Activated CD8-positive, alpha-beta memory T cell treated with anti-CD3 and anti-CD28 coated beads, Interleukin-2, amount 50 U/mL, for 1 hour (primary cell): ENCODE measurements around the gene SULT1A1.
"Not testable (repeated sequence)": the region's sequence is repeated elsewhere in the genome, so short reads cannot be mapped to it uniquely, and the experiment has no call there.

Source experiments
- DNase-seq: peaks from one replicate; pipeline ENCODE4 v3.0.0-alpha.2; 2020; ENCODE audit errors: extremely low read depth

SULT1A1 gene

GRCh38 chr16:28609631-28610594 lies at the start of gene SULT1A1:
SULT1A1 (minus strand) TSS chr16:28610044; CDS start chr16:28608855, 1,189 bp downstream.
- DNase-seq: no peak

DNA sequence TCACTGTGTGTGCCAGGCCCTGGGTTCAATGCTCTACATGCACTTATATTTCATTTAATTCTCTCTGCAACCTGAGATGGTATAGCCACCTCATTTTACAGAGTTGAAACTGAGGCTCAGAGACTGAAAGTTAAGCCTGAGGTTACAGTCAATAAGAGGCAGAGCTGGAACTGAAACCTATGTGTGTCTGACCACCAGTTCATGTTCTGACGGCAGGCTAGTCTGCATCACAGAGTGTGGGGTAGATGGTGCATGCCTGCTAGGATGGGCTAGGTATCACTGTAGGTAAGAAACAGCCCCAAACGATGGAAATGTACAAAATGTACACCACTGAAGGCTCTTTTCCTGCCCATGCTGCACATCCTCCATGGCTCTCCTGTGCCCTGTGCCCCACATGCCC lies 30.1 kb upstream of the SULT1A1 start:
- DNase-seq: not testable (repeated sequence)

- DNase-seq: not testable (repeated sequence)
These were observed 28.5 kb upstream of the SULT1A1 start for GRCh38 chr16:28638359-28638758.

- not testable (repeated sequence) for DNase-seq
These were observed 27.9 kb upstream of the SULT1A1 start, which contains the start of gene NPIPB8 for GRCh38 chr16:28637765-28638164. NPIPB8 (plus strand) TSS chr16:28638065; CDS start chr16:28638361, 296 bp downstream.

DNA sequence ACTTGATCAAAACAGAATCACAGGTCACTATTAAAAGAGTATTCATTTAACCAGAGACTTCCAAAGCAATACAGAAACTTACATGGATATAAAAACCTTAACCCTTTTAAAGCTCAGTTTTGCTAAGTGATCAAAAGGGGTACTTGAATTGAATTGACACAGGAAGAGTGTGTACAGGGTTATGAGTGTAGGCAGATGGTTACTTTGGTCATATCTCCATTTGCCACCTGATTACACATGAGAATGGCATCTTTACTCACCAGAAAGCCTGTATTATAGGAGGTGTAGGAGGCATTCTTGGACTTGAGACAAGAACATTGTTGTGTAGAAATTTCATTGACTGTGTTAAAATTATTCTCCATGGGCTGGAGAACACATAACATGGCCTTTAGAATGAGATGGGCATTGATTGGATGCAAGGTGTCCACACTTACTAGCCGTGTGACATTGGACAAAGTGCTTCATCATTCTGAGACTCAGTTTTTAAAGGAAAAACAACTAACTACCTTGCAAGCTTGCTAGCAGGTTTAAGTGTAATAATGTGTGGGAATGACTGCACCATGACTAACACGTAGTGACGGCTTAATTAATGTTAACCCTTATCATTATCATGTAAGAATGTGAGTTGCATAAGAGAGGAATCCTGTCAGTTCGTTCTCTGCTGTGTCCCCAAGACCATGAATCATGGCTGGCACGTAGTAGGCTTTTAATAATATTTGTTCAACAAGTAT lies 26.4 kb upstream of the SULT1A1 start:
- DNase-seq: not testable (repeated sequence)

DNA sequence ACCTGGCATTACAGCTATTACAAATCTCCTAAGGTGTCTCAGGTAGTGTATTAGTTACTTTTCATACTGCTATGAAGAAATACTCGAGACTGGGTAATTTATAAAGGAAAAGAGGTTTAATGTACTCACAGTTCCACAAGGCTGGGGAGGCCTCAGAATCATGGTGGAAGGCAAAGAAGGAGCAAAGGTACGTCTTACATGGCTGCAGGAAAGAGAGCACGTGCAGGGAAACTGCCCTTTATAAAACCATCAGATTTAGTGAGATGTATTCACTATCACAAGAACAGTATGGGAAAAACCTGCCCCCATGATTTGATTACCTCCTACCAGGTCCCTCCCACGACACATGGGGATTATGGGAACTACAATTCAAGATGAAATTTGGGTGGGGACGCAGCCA lies 21.1 kb upstream of the SULT1A1 start:
- DNase-seq: not testable (repeated sequence)

GRCh38 chr16:28623172-28623711 lies 13.4 kb upstream of the SULT1A1 start:
- DNase-seq: no peak

GRCh38 chr16:28622532-28623171 lies 12.8 kb upstream of the SULT1A1 start:
- DNase-seq: not testable (repeated sequence)

- no peak for DNase-seq
These were observed 11.8 kb upstream of the SULT1A1 start for GRCh38 chr16:28621481-28622155.

GRCh38 chr16:28620316-28620715 lies 10.5 kb upstream of the SULT1A1 start:
- DNase-seq: not testable (repeated sequence)

GRCh38 chr16:28617874-28618273 lies 8.0 kb upstream of the SULT1A1 start:
- no peak for DNase-seq

DNA sequence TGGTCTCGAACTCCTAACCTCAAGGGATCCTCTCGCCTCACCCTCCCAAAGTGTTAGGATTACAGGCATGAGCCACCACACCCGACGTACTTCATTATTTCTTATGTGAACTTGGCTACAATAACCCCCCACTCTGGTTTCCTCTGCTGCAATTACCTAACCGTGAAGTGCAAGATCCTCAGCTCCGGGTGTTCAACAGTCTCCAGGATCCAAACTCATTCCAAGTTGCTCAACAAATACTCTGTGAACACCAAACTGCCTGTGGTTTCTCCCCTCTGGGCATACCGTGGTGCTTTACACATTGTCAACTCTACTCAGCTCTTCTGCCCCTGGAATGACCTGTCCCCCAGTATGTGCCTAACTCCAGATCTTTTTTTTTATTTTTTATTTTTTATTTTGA lies 6.8 kb upstream of the SULT1A1 start:
- no peak for DNase-seq

- DNase-seq: not testable (repeated sequence)
These were observed 6.4 kb upstream of the SULT1A1 start for GRCh38 chr16:28616224-28616577.

- not testable (repeated sequence) for DNase-seq
These were observed 5.8 kb upstream of the SULT1A1 start for GRCh38 chr16:28615486-28616223.

DNA sequence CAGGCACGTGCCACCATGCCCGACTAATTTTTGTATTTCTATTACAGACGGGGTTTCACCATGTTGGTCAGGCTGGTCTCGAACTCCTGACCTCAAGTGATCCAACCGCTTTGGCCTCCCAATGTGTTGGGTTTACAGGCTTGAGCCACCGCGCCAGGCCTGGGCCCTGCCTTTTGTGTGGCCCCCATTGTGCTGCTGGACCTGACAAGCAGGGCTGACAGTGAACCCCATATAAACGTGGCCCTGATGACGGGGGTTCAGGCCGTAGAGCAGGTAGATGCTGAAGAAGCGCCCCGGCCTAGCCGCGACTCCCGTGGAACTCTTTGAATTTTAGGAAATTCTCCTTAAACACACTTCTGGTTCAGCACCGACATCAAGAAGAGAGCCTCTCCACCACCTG lies 4.7 kb upstream of the SULT1A1 start:
- not testable (repeated sequence) for DNase-seq

- DNase-seq: not testable (repeated sequence)
These were observed 4.1 kb upstream of the SULT1A1 start for GRCh38 chr16:28613912-28614311.

DNA sequence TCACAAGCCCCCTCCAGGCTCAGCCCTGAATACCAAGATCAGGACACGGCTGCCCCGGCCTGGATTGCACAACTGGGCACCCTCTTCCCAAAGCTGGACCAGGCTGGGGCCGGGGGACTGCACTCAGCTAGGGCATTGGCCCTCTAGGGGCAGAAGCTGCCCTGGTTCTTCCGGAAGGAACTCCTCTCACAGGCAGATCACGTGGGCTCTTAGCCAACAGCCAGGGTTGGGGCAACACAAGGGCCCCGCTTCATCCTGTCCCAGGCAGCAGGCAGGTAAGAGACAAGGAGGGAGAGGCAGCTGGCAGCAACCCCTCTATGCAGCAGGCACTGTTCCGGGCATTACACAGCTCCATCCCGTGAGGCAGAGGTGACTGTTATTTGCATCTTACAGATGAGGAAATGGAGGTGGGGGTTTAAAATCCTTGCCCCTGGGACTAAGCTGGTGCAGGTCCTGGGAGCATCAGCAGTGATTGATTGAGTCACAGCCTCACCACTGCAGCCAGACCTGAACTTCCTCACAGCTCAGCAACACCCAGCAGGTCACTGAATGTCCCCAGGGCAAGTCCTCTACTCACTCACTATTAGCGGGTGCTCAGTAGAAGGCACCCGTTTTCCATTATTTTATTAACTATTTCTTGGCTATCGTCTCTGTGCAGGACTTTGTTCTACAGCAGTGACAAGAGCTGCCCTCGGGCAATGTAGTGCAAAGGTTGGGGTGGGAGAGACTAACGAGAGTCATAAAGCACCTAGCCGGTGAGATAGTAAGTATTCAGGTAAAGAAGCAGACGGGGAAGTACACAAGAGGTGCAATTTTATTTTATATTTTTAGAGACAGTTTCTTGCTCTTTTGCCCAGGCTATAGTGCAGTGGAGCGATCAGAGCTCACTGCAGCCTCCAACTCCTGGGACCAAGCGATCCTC lies 2.8 kb upstream of the SULT1A1 start:
- not testable (repeated sequence) for DNase-seq

DNA sequence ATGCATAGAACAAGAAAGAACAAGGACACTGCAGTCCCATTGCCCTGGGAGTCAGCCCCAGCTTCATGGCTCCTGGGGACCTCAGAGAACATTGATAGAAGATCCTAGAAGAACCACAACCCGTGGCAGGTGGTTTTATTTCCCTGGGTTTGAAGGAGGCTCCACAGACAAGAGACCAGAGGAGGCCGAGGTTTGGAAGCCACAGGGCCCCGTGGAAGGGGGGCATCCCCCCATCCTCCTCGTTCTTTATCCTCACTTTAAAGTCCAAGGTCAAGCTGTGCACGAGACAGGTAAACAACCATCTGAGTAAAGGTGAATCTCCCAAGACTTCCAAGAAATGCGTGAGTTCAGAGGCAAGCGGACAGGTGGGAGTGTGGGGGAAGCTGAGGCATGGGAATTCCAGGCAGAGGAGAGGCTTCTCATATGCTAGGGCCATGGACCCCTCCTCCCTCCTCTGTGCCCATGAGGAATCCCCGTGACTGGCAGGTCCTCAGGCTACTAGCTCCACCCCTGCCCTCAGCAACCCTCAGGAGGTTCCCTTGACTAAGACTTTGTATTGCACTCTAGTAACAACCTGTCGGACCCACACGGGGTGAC lies 849 bp upstream of the SULT1A1 start:
- no peak for DNase-seq
